Lower leg skin (tissue), 4 donors: Measurements from ENCODE around the gene EMP3. TPM values are rescaled to one million over a fixed set of nuclear protein-coding genes. Genes with fewer than 3 reads are reported as not detected.

Experiments
- DNase-seq, 2 donors: peaks; one replicate each; pipeline ENCODE4 v3.0.0-alpha.2; 2019; ENCODE audit warnings: low spot score in 2 of 2
- H3K4me3 ChIP-seq: fragments of 200-600 bp; sonication (generic); 2 replicates; pipeline ENCODE4 v1.5.1; 2017; ENCODE audit warnings: mild to moderate bottlenecking, low read depth; ENCODE audit not compliant: poor library complexity, severe bottlenecking
- POLR2A ChIP-seq, 2 donors: fragments of 450-650 bp; IDR thresholded peaks; one replicate each; pipeline ENCODE4 v1.6.1; 2016 to 2017; ENCODE audit warnings: antibody characterized with exemption in 2 of 2, mild to moderate bottlenecking in 1 of 2, moderate library complexity in 1 of 2
- WGBS, 2 donors: methylation state at CpG; one replicate each; pipeline ENCODE4 v1.1.5; 2018; 5-methylcytosine and 5-hydroxymethylcytosine counted together
- intact Hi-C: fragments of 100-400 bp; cut with DNase I; formaldehyde crosslinking; loops from one replicate; pipeline ENCODE4 v1.15.0; 2023; ENCODE audit warnings: low total_unique reads
- total RNA-seq, 4 donors: library from RNA; depleted of rRNA; stranded (reverse); fragments of >200 nt; gene quantifications; one replicate each; pipeline ENCODE4 v1.1.0, GENCODE V29; 2016
- TF ChIP-seq, protein P1 (sequence below), 3 donors: fragments of 450-650 bp; IDR thresholded peaks; one replicate each; pipeline ENCODE4 v1.5.1; 2016; ENCODE audit warnings: antibody characterized with exemption in 3 of 3, mild to moderate bottlenecking in 3 of 3, moderate library complexity in 2 of 3

Gene EMP3
- total RNA-seq, 4 donors from 2014 or later = 11.5 to 29.3 (median 14.7) TPM

DNA sequence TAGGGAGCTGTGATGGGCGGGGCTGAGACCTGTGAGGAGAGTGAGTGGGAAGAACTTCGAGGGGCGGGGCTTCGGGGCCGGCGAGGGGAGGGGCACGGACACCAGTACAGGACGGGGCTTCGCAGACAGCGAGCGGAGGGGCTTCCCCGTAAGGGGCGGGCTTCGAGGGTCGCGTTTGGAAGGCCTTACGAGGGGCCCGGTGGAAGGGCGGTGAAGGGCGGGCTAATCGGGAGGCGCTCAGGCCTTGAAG is 4.1 kb upstream of the EMP3 start:
- peak in 1 of 2 donors; percentile 40 for TF ChIP-seq POLR2A (IDR thresholded peaks at IDR 0.05)
- TF ChIP-seq, protein P1, sequence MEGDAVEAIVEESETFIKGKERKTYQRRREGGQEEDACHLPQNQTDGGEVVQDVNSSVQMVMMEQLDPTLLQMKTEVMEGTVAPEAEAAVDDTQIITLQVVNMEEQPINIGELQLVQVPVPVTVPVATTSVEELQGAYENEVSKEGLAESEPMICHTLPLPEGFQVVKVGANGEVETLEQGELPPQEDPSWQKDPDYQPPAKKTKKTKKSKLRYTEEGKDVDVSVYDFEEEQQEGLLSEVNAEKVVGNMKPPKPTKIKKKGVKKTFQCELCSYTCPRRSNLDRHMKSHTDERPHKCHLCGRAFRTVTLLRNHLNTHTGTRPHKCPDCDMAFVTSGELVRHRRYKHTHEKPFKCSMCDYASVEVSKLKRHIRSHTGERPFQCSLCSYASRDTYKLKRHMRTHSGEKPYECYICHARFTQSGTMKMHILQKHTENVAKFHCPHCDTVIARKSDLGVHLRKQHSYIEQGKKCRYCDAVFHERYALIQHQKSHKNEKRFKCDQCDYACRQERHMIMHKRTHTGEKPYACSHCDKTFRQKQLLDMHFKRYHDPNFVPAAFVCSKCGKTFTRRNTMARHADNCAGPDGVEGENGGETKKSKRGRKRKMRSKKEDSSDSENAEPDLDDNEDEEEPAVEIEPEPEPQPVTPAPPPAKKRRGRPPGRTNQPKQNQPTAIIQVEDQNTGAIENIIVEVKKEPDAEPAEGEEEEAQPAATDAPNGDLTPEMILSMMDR (IDR thresholded peaks at IDR 0.05) = no peak
- peak; percentile 98 to 100 for DNase-seq

DNA sequence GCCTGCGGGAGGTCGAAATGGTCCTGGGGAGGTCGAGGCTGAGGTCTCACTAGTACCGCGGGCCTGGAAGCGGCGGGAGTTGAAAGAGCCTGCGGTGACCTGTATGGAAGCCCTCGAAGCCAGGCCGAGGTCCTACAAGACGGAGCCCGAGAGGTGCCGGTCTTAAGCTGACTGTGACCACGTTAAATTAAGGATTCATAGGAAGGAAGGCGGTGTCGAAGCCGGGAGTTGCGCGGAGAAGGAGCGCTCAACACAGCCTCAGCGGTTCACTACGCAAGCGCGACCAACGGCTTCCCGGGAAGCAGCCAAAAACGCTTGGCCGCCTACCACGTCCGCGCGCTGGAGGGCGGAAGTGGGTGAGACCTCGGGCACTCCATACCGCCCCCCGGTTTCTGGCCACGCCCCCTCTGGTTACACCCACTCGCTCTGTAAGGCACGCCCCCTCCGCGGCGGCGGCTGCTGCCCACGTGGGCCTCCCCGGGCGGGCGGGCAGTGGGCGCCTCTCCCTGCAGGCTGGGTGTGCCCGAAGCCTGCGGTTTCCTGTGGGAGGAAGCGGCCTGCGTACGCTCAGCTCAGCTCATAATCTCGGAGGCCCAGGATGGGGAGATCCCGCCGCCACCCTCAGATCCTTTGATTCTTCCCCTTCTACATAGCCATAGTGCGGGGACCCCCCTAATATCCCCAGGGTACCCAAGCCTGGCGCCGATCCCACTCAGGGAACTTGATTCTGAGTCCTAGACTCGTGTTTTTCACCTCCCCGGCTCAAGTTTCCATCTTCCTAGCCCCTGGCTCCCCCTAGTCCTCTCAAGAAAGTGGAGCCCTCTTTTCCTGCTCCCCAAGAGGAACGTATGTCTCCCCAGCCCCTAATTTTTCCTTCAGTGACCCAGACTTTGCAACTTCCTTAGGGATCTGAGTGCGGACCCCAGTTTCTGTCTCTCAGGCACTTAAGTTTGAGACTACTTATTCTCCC is 3.4 kb upstream of the EMP3 start:
- 1 to 2% methylated on average over 51 to 63 of the region's 63 CpGs for WGBS, 2 donors
- peak in 1 of 2 donors; percentile 61 for TF ChIP-seq POLR2A (IDR thresholded peaks at IDR 0.05)
- TF ChIP-seq, protein P1 (IDR thresholded peaks at IDR 0.05) = no peak
- DNase-seq = peak; percentile 97 to 100
- H3K4me3 ChIP-seq = peak overlapping the region; percentile 22
- intact Hi-C loops = loop anchor here (10.0 kb wide), 1 partner anchor 263 kb away; no protein-coding TSS in a partner anchor

More for the DNA sequence above, 4.1 kb upstream of the EMP3 start:
- peak overlapping the region; percentile 22 for H3K4me3 ChIP-seq
- WGBS, 2 donors = 1 to 3% methylated on average over 22 of the region's 22 CpGs
- intact Hi-C loops = loop anchor here (10.0 kb wide), 1 partner anchor 264 kb away; no protein-coding TSS in a partner anchor

DNA sequence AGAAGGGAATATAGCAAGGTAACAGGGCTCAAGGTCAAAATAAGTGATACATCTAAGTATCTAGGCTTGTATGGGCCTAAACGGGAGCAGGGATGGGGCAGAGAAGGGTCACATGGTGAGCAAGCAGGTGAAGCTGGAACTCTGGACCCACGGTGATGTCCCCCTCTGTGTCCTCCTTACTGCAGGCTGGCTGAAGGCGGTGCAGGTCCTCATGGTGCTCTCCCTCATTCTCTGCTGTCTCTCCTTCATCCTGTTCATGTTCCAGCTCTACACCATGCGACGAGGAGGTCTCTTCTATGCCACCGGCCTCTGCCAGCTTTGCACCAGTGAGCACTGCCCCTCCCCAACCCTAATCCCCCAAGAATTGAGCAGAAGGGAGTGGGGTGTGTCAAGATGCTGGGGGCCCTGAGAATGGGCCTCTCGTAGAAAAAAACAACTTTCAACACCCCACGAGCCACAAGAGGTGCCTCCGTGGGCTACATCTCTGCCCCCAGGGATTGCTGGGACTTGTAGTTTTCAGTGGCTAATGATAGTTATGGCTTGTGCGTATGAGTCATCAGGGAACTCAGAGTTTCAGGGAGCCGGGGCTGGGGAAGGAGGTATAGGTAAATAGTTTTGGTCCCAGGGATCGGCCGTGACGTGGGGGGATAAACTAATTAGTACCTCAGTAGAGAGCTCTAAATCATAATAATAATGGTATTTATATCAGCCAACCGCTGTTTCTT is 4.0 kb downstream of the EMP3 start:
- intact Hi-C loops = loop anchor here (10.0 kb wide), 1 partner anchor 255 kb away; no protein-coding TSS in a partner anchor
- 57 to 62% methylated on average over 15 of the region's 15 CpGs for WGBS, 2 donors
- TF ChIP-seq, protein P1 (IDR thresholded peaks at IDR 0.05) = no peak
- TF ChIP-seq POLR2A (IDR thresholded peaks at IDR 0.05) = no peak
- H3K4me3 ChIP-seq = no peak overlapping the region
- DNase-seq = peak in 1 of 2 donors; percentile 43

DNA sequence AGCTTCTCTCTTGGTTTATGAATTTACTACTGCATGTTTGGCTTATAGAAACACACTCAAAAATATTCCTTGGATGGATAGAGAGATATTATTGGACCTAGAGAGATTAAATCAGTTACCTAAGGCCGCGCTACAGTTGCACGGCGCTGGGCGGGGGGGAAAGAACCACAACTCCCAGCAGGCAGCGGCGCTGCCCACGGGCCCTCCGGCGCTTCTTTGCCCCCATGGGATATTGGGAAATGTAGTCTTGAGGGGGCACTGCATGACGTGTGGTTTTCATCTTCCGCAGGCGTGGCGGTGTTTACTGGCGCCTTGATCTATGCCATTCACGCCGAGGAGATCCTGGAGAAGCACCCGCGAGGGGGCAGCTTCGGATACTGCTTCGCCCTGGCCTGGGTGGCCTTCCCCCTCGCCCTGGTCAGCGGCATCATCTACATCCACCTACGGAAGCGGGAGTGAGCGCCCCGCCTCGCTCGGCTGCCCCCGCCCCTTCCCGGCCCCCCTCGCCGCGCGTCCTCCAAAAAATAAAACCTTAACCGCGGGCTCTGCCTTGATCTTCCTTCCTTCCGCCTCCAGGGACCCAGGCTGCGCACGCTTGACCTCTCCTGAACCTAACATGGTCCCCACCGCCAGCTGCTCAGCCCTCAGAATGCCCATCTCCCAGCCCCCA is 4.8 kb downstream of the EMP3 start:
- H3K4me3 ChIP-seq = peak overlapping the region; percentile 16
- intact Hi-C loops = no loop called here
- WGBS, 2 donors = 21 to 34% methylated on average over 29 to 41 of the region's 41 CpGs
- peak; percentile 79 to 95 for DNase-seq
- TF ChIP-seq POLR2A (IDR thresholded peaks at IDR 0.05) = no peak
- TF ChIP-seq, protein P1 (IDR thresholded peaks at IDR 0.05) = no peak

DNA sequence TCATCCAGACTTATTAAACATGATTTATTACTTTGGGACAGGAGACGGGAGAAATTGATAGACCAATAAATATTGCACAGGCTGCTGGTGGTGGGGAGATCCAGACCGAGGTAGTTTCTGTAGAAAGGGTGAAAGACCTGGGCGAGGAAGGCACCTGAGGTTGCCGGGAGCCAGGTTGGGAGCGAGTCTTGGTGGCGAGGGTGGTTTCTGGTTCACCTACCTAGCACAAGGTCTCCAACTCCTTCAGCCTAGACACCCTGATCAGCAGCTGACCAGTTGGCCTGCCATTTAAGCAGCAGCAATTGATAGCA is 7.0 kb downstream of the EMP3 start:
- intact Hi-C loops = no loop called here
- WGBS, 2 donors = 13 to 37% methylated on average over 6 of the region's 6 CpGs
- no peak for DNase-seq
- no peak for TF ChIP-seq POLR2A (IDR thresholded peaks at IDR 0.05)
- TF ChIP-seq, protein P1 (IDR thresholded peaks at IDR 0.05) = no peak
- no peak overlapping the region for H3K4me3 ChIP-seq
